Measurements from ENCODE around the gene PILRA. TPM values are rescaled to one million over a fixed set of nuclear protein-coding genes. Genes with fewer than 3 reads are reported as not detected.
"Not testable (repeated sequence)": the region's sequence is repeated elsewhere in the genome, so short reads cannot be mapped to it uniquely, and the experiment has no call there.

PILRA gene
- total and polyA plus RNA-seq, 9 donors = 1.3 to 6.1 (median 2.3) TPM

DNA sequence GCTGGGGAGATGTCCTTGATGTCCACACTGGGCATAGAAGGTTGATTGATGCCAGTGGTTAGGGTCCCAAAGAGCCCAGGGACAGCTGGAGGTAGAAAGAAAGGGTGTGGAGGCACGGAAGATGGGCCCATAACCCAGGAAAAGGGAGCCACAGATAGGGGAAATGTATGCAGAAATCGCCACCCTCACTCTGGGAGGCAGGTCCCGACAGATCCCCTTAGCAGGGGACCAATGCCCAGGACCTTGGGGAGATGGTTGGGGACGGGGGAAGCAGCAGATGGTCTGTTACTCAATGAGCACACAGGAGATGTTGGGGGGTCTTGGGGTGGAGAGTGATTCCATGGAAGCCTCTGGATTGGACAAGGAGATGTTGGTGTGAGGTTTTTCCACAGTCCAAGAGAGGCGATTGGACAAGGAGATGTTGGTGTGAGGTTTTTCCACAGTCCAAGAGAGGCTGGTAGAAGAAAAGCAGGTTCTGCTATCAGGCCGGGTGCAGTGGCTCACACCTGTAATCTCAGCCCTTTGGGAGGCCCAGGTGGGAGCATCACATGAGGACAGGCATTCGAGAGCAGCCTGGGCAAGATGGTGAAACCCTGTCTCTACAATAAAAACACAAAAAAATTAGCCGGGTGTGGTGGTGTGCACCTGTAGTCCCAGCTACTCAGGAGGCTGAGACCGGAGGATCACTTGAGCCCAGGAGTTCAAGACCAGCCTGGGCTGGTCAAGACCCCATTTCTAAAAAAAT is 70.0 kb downstream of the PILRA start:
- H3K4me3 ChIP-seq (ENCODE audit: low read length) = no peak overlapping the region
- peaks cover 15% of the 10 kb centered on the region for H3K4me1 ChIP-seq (ENCODE audit: control insufficient read depth, insufficient read depth, low read length)
- 91% methylated on average over 9 of the region's 9 CpGs for WGBS (ENCODE audit: insufficient coverage)
- H3K27ac ChIP-seq (ENCODE audit: low read length) = peak overlapping the region; percentile 79
- DNase-seq = no peak
- H3K36me3 ChIP-seq (ENCODE audit: control insufficient read depth, insufficient read depth, low read length) = no peaks in the 10 kb centered on the region
- H3K9me3 ChIP-seq (replicated peaks; ENCODE audit: control insufficient read depth, low read depth, low read length) = no peaks in the 10 kb centered on the region
- no peaks in the 10 kb centered on the region for H3K27me3 ChIP-seq (ENCODE audit: control insufficient read depth, insufficient read depth, low read length)

DNA sequence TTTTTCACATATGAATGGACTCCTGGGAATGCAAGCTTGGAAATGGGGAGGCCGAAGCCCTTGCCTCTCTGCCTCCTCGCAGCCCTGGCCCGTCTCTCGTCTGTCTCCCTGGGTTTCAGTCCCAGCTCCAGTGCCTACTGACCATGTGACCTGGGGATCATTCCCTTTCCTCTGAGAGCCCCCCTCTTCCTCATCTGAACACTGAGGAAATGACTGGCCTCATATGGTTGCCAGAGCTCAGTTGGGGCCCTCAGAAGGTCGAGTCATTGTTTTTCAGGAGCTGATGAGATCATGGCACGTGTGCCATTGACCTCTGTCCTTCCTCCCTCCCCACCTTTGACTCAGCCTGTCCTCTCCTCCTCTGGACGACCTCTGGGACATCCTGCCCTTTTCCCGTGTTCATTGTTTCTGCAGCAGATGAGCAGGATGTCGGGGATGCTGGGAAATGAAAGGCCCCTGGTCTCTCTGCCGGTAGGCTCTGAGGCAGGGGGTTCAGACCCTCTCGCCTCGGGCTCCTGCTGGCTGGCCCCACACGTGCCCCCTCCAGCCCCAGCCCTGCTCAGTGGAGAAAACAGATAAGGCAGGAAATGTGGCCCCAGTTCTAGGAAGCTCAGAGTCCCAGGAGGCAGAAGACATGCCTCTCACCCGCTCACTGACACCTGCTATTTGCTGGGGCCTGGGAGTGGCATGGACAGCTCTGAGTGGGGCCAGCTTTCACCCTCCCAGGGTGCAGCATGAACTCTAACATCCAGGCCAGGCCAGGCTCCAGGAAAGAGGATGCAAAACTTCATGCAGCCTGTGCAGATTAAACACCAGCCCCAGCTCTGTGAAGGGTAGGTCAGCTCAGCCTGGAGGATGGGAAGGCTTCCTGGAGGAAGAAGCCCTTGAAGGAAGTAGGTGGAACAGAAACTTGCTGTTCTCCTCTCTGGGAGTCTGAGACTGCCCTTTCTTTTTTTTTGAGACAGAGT is 71.3 kb downstream of the PILRA start:
- H3K27me3 ChIP-seq (ENCODE audit: control insufficient read depth, insufficient read depth, low read length) = no peaks in the 10 kb centered on the region
- no peaks in the 10 kb centered on the region for H3K36me3 ChIP-seq (ENCODE audit: control insufficient read depth, insufficient read depth, low read length)
- H3K4me1 ChIP-seq (ENCODE audit: control insufficient read depth, insufficient read depth, low read length) = peaks cover 15% of the 10 kb centered on the region
- WGBS (ENCODE audit: insufficient coverage) = 18% methylated on average over 12 of the region's 14 CpGs
- H3K9me3 ChIP-seq (replicated peaks; ENCODE audit: control insufficient read depth, low read depth, low read length) = no peaks in the 10 kb centered on the region
- peak; percentile 71 for DNase-seq
- peak overlapping the region; percentile 79 for H3K27ac ChIP-seq (ENCODE audit: low read length)
- H3K4me3 ChIP-seq (ENCODE audit: low read length) = no peak overlapping the region

DNA sequence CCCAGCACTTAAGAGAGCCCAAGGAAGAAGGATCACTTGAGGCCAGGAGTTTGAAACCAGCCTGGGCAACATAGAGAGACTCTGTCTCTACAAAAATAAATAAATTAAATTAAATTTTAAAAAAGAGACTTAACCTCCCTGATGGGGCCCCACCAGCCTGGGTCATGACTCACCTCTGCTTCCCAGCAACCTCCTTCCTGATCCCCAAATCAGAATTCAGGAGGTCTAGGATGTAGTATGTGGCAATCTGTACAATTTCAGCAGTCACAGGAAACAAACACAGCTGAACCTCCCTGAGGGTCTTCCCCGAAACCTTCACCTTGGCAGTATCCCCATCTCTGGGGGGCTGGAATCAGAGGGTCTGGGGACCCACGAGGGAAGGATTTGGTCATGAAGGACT is 72.8 kb downstream of the PILRA start:
- no peaks in the 10 kb centered on the region for H3K36me3 ChIP-seq (ENCODE audit: control insufficient read depth, insufficient read depth, low read length)

DNA sequence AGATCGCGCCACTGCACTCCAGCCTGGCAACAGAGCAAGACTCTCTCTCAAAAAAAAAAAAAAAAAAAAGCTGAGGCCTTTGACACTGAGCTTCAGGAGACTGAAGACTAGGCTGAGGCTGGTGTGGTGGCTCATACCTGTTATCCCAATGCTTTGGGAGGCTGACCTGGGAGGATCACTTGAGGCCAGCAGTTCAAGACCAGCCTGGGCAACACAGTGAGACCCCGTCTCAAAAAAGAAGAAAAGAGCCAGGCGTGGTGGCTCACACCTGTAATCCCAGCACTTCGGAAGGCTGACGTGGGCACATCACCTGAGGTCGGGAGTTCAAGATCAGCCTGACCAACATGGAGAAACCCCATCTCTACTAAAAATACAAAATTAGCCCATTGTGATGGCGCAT is 74.1 kb downstream of the PILRA start:
- not testable (repeated sequence) for H3K4me3 ChIP-seq (ENCODE audit: low read length); DNase-seq; H3K27ac ChIP-seq (ENCODE audit: low read length); H3K27me3 ChIP-seq (ENCODE audit: control insufficient read depth, insufficient read depth, low read length); H3K36me3 ChIP-seq (ENCODE audit: control insufficient read depth, insufficient read depth, low read length); H3K9me3 ChIP-seq (replicated peaks; ENCODE audit: control insufficient read depth, low read depth, low read length)
- H3K4me1 ChIP-seq (ENCODE audit: control insufficient read depth, insufficient read depth, low read length) = peaks cover 28% of the 10 kb centered on the region
- 100% methylated on average over 2 of the region's 8 CpGs for WGBS (ENCODE audit: insufficient coverage)

More for the DNA sequence above, 72.8 kb downstream of the PILRA start:
- peak overlapping the region; percentile 13 for H3K27ac ChIP-seq (ENCODE audit: low read length)
- WGBS (ENCODE audit: insufficient coverage) = 29% methylated on average over 1 of the region's 2 CpGs
- no peaks in the 10 kb centered on the region for H3K27me3 ChIP-seq (ENCODE audit: control insufficient read depth, insufficient read depth, low read length)
- no peak for DNase-seq
- H3K4me3 ChIP-seq (ENCODE audit: low read length) = no peak overlapping the region
- H3K4me1 ChIP-seq (ENCODE audit: control insufficient read depth, insufficient read depth, low read length) = peaks cover 28% of the 10 kb centered on the region
- H3K9me3 ChIP-seq (replicated peaks; ENCODE audit: control insufficient read depth, low read depth, low read length) = no peaks in the 10 kb centered on the region

DNA sequence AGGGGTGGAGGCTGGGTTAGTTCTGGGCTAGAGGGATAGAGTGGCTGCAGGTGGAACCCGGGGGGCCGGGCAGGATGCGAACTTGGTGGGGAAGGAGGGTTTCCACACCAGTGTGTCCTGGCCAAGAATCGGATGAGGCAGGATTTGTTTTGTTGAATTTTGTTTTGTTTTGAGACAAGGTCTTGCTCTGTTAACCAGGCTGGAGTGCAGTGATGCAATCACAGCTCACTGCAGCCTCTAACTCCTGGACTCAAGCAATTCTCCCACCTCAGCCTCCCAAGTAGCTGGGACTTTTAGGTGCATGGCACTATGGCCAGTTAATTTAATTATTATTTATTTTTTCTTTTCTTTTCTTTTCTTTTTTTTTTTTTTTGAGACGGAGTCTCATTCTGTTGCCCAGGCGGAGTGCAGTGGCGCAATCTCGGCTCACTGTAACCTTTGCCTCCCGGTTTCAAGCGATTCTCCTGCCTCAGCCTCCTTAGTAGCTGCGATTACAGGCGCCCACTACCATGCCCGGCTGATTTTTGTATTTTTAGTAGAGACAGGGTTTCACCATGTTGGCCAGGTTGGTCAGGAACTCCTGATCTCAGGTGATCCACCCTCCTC is 76.0 kb downstream of the PILRA start:
- DNase-seq = no peak
- Histone ChIP-seq H3K9me3 (replicated peaks; ENCODE audit: control insufficient read depth, low read depth, low read length) (no peaks in the 10 kb centered on the region), H3K27me3 (ENCODE audit: control insufficient read depth, insufficient read depth, low read length) (no peaks in the 10 kb centered on the region), H3K27ac (ENCODE audit: low read length) (no peak overlapping the region), H3K4me3 (ENCODE audit: low read length) (no peak overlapping the region), H3K4me1 (ENCODE audit: control insufficient read depth, insufficient read depth, low read length) (peaks cover 21% of the 10 kb centered on the region), H3K36me3 (ENCODE audit: control insufficient read depth, insufficient read depth, low read length) (no peaks in the 10 kb centered on the region)
- WGBS (ENCODE audit: insufficient coverage) = 90% methylated on average over 2 of the region's 13 CpGs

Other genes with a start within 250 kb of the PILRA start
- 2.3 TPM for gene MBLAC1, start 246.5 kb upstream of the PILRA start, total RNA-seq
- gene MBLAC1, start 246.5 kb upstream of the PILRA start, polyA plus RNA-seq (ENCODE audit: insufficient read depth in 1 of 8, insufficient read length in 8 of 8, low replicate concordance in 1 of 8) = 1 to 10 TPM; 1.2 to 2.2 (median 1.4) TPM
- 97.1 TPM for gene LAMTOR4, start 224.6 kb upstream of the PILRA start, total RNA-seq
- 10 to 100 TPM; 65.0 to 84.3 (median 72.8) TPM for gene LAMTOR4, start 224.6 kb upstream of the PILRA start, polyA plus RNA-seq (ENCODE audit: insufficient read depth in 1 of 8, insufficient read length in 8 of 8, low replicate concordance in 1 of 8)
- 5.8 TPM for gene TRAPPC14, start 214.8 kb upstream of the PILRA start, total RNA-seq
- 10 to 100 TPM in 7 of 8 donors, 1 to 10 TPM in 1; 8.5 to 13.9 (median 10.9) TPM for gene TRAPPC14, start 214.8 kb upstream of the PILRA start, polyA plus RNA-seq (ENCODE audit: insufficient read depth in 1 of 8, insufficient read length in 8 of 8, low replicate concordance in 1 of 8)
- gene GAL3ST4, start 204.9 kb upstream of the PILRA start, total RNA-seq = 4.3 TPM
- 10 to 100 TPM in 7 of 8 donors, 1 to 10 TPM in 1; 8.9 to 18.7 (median 12.1) TPM for gene GAL3ST4, start 204.9 kb upstream of the PILRA start, polyA plus RNA-seq (ENCODE audit: insufficient read depth in 1 of 8, insufficient read length in 8 of 8, low replicate concordance in 1 of 8)
- 3.9 TPM for gene GPC2, start 196.1 kb upstream of the PILRA start, total RNA-seq
- gene GPC2, start 196.1 kb upstream of the PILRA start, polyA plus RNA-seq (ENCODE audit: insufficient read depth in 1 of 8, insufficient read length in 8 of 8, low replicate concordance in 1 of 8) = 10 to 100 TPM in 2 of 8 donors, 1 to 10 TPM in 6; 5.9 to 11.2 (median 8.4) TPM
- 1.6 TPM for gene STAG3, start 195.6 kb upstream of the PILRA start, total RNA-seq
- 10 to 100 TPM in 5 of 8 donors, 1 to 10 TPM in 3; 9.0 to 20.2 (median 13.2) TPM for gene STAG3, start 195.6 kb upstream of the PILRA start, polyA plus RNA-seq (ENCODE audit: insufficient read depth in 1 of 8, insufficient read length in 8 of 8, low replicate concordance in 1 of 8)
- 0.13 TPM for gene PVRIG, start 153.5 kb upstream of the PILRA start, total RNA-seq
- gene PVRIG, start 153.5 kb upstream of the PILRA start, polyA plus RNA-seq (ENCODE audit: insufficient read depth in 1 of 8, insufficient read length in 8 of 8, low replicate concordance in 1 of 8) = 1 to 10 TPM; 1.5 to 7.6 (median 3.6) TPM
- gene SPDYE3, start 65.8 kb upstream of the PILRA start, total RNA-seq = not detected
- gene SPDYE3, start 65.8 kb upstream of the PILRA start, polyA plus RNA-seq (ENCODE audit: insufficient read depth in 1 of 8, insufficient read length in 8 of 8, low replicate concordance in 1 of 8) = 1 to 10 TPM; 4.0 to 6.2 (median 5.3) TPM
- gene PILRB, start 15.4 kb upstream of the PILRA start, total RNA-seq = 13.9 TPM
- 10 to 100 TPM; 11.4 to 39.8 (median 18.0) TPM for gene PILRB, start 15.4 kb upstream of the PILRA start, polyA plus RNA-seq (ENCODE audit: insufficient read depth in 1 of 8, insufficient read length in 8 of 8, low replicate concordance in 1 of 8)
- gene ZCWPW1, start 55.2 kb downstream of the PILRA start, total RNA-seq = 5.2 TPM
- 1 to 10 TPM; 4.4 to 8.9 (median 5.4) TPM for gene ZCWPW1, start 55.2 kb downstream of the PILRA start, polyA plus RNA-seq (ENCODE audit: insufficient read depth in 1 of 8, insufficient read length in 8 of 8, low replicate concordance in 1 of 8)
- gene MEPCE, start 56.3 kb downstream of the PILRA start, total RNA-seq = 23.5 TPM
- gene MEPCE, start 56.3 kb downstream of the PILRA start, polyA plus RNA-seq (ENCODE audit: insufficient read depth in 1 of 8, insufficient read length in 8 of 8, low replicate concordance in 1 of 8) = 10 to 100 TPM; 32.4 to 44.4 (median 38.5) TPM
- 21.7 TPM for gene PPP1R35, start 63.0 kb downstream of the PILRA start, total RNA-seq
- 10 to 100 TPM; 10.9 to 25.2 (median 15.2) TPM for gene PPP1R35, start 63.0 kb downstream of the PILRA start, polyA plus RNA-seq (ENCODE audit: insufficient read depth in 1 of 8, insufficient read length in 8 of 8, low replicate concordance in 1 of 8)
- gene SPACDR, start 90.8 kb downstream of the PILRA start, total RNA-seq = 1.2 TPM
- 1 to 10 TPM in 7 of 8 donors, under 1 TPM in 1; 0.98 to 3.4 (median 1.6) TPM for gene SPACDR, start 90.8 kb downstream of the PILRA start, polyA plus RNA-seq (ENCODE audit: insufficient read depth in 1 of 8, insufficient read length in 8 of 8, low replicate concordance in 1 of 8)
- 28.9 TPM for gene TSC22D4, start 105.7 kb downstream of the PILRA start, total RNA-seq
- 10 to 100 TPM; 36.7 to 59.3 (median 47.9) TPM for gene TSC22D4, start 105.7 kb downstream of the PILRA start, polyA plus RNA-seq (ENCODE audit: insufficient read depth in 1 of 8, insufficient read length in 8 of 8, low replicate concordance in 1 of 8)
- gene NYAP1, start 110.4 kb downstream of the PILRA start, total RNA-seq = 1.6 TPM
- gene NYAP1, start 110.4 kb downstream of the PILRA start, polyA plus RNA-seq (ENCODE audit: insufficient read depth in 1 of 8, insufficient read length in 8 of 8, low replicate concordance in 1 of 8) = 1 to 10 TPM; 1.5 to 2.9 (median 2.5) TPM
- 6.1 TPM for gene AGFG2, start 165.7 kb downstream of the PILRA start, total RNA-seq
- gene AGFG2, start 165.7 kb downstream of the PILRA start, polyA plus RNA-seq (ENCODE audit: insufficient read depth in 1 of 8, insufficient read length in 8 of 8, low replicate concordance in 1 of 8) = 10 to 100 TPM in 6 of 8 donors, 1 to 10 TPM in 2; 8.9 to 13.7 (median 12.2) TPM
- 0.98 TPM for gene SAP25, start 200.4 kb downstream of the PILRA start, total RNA-seq
- gene SAP25, start 200.4 kb downstream of the PILRA start, polyA plus RNA-seq (ENCODE audit: insufficient read depth in 1 of 8, insufficient read length in 8 of 8, low replicate concordance in 1 of 8) = 1 to 10 TPM; 1.5 to 8.3 (median 3.8) TPM
- gene LRCH4, start 212.6 kb downstream of the PILRA start, total RNA-seq = 8.9 TPM
- gene LRCH4, start 212.6 kb downstream of the PILRA start, polyA plus RNA-seq (ENCODE audit: insufficient read depth in 1 of 8, insufficient read length in 8 of 8, low replicate concordance in 1 of 8) = 10 to 100 TPM; 19.9 to 35.5 (median 27.9) TPM
- 0.80 TPM for gene FBXO24, start 212.8 kb downstream of the PILRA start, total RNA-seq
- gene FBXO24, start 212.8 kb downstream of the PILRA start, polyA plus RNA-seq (ENCODE audit: insufficient read depth in 1 of 8, insufficient read length in 8 of 8, low replicate concordance in 1 of 8) = 1 to 10 TPM; 1.1 to 2.2 (median 1.5) TPM
- 194 TPM for gene PCOLCE, start 228.9 kb downstream of the PILRA start, total RNA-seq
- gene PCOLCE, start 228.9 kb downstream of the PILRA start, polyA plus RNA-seq (ENCODE audit: insufficient read depth in 1 of 8, insufficient read length in 8 of 8, low replicate concordance in 1 of 8) = 100 to 1,000 TPM; 201 to 336 (median 279) TPM
- 7.1 TPM for gene MOSPD3, start 239.1 kb downstream of the PILRA start, total RNA-seq
- 10 to 100 TPM; 16.0 to 23.5 (median 17.8) TPM for gene MOSPD3, start 239.1 kb downstream of the PILRA start, polyA plus RNA-seq (ENCODE audit: insufficient read depth in 1 of 8, insufficient read length in 8 of 8, low replicate concordance in 1 of 8)

Measured in muscle of leg (tissue), 11 donors.